GM23338 (cell line): ENCODE data around the gene SNX21.

ENCODE experiments used
- CTCF ChIP-seq, 2 experiments: fragments of 200-600 bp in 1 of 2; sonication (generic) in 1 of 2; conservative IDR thresholded peaks; 2 replicates each; pipeline versions ENCODE4 v1.5.1 to v1.6.1; 2016 to 2017; ENCODE audit warnings: antibody characterized with exemption in 2 of 2, low read depth in 2 of 2, mild to moderate bottlenecking in 2 of 2, moderate library complexity in 1 of 2
- EZH2 ChIP-seq: fragments of 200-600 bp; sonication (generic); IDR thresholded peaks from one replicate; pipeline ENCODE4 v1.8.0; 2017; ENCODE audit warnings: antibody characterized with exemption, mild to moderate bottlenecking, low read depth; ENCODE audit not compliant: unreplicated experiment
- REST ChIP-seq: IDR thresholded peaks from one replicate; pipeline ENCODE4 v1.6.1; 2018; ENCODE audit warnings: antibody characterized with exemption; ENCODE audit not compliant: unreplicated experiment
- STAT1 ChIP-seq: IDR thresholded peaks from one replicate; pipeline ENCODE4 v1.6.1; 2016; ENCODE audit warnings: antibody characterized with exemption; ENCODE audit not compliant: unreplicated experiment
- ZNF331 ChIP-seq: fragments of 250-450 bp; sonication (Bioruptor Pico); IDR thresholded peaks from 2 replicates; pipeline ENCODE4 v1.5.0; 2020; ENCODE audit warnings: low read depth, mild to moderate bottlenecking, moderate library complexity

GRCh38 chr20:45851501-45851900 is 17.9 kb downstream of the SNX21 start:
- no peak for TF ChIP-seq CTCF (conservative IDR thresholded peaks at IDR 0.05; ENCODE audit: low read depth in 2 of 2)
- TF ChIP-seq EZH2 = no peak
- TF ChIP-seq REST = no peak
- TF ChIP-seq STAT1 = no peak
- TF ChIP-seq ZNF331 (CRISPR knock-in tag) = no peak
